PC-9 (cell line): ENCODE measurements around the gene SLC10A1. TPM values are rescaled to one million over a fixed set of nuclear protein-coding genes. Genes with fewer than 3 reads are reported as not detected.
"Not testable (repeated sequence)": the region's sequence is repeated elsewhere in the genome, so short reads cannot be mapped to it uniquely, and the experiment has no call there.

Experiments
- BruUV-seq: library from RNA; stranded (reverse); fragments of 400-500 nt; replicated peaks from 2 replicates; lab custom pipeline; 2021; lab: Mats Ljungman, UMichigan
- CTCF ChIA-PET: fragments of 300-600 bp; sonication (Branson Sonifier 250); formaldehyde crosslinking; loops from one replicate; lab custom pipeline; 2022; ENCODE audit warnings: antibody characterized with exemption; lab: Charles Lee
- POLR2A ChIA-PET: fragments of 300-600 bp; sonication (Branson Sonifier 250); formaldehyde crosslinking; loops from one replicate; lab custom pipeline; 2022; ENCODE audit warnings: antibody characterized with exemption; ENCODE audit not compliant: unreplicated experiment; lab: Charles Lee
- DNase-seq, 2 experiments: peaks; one replicate each; pipeline versions ENCODE4 v3.0.0 to v3.0.0-alpha.2; 2015 to 2022; ENCODE audit warnings: mixed read lengths in 1 of 2
- H2AFZ ChIP-seq: fragments of 200-600 bp; sonication (generic); 2 replicates; pipeline ENCODE4 v1.8.1; 2017; ENCODE audit warnings: antibody characterized with exemption
- H3F3A ChIP-seq: fragments of 200-600 bp; sonication (generic); 2 replicates; pipeline ENCODE4 v1.8.1; 2017; ENCODE audit warnings: antibody characterized with exemption, mild to moderate bottlenecking, low read depth; ENCODE audit not compliant: insufficient read depth
- H3K27ac ChIP-seq: fragments of 200-600 bp; sonication (generic); 2 replicates; pipeline ENCODE4 v1.6.1; 2016; ENCODE audit warnings: mixed run types
- H3K27me3 ChIP-seq: fragments of 200-600 bp; sonication (generic); 2 replicates; pipeline ENCODE4 v1.6.1; 2016; ENCODE audit warnings: low read depth, mixed run types; ENCODE audit not compliant: insufficient read depth
- H3K36me3 ChIP-seq: fragments of 200-600 bp; sonication (generic); 2 replicates; pipeline ENCODE4 v1.6.1; 2016; ENCODE audit warnings: low read depth, mixed run types
- H3K4me1 ChIP-seq: fragments of 200-600 bp; sonication (generic); replicated peaks from 2 replicates; pipeline ENCODE4 v1.6.1; 2016; ENCODE audit warnings: mixed run types; ENCODE audit not compliant: insufficient read depth
- H3K4me2 ChIP-seq: fragments of 200-600 bp; sonication (generic); 2 replicates; pipeline ENCODE4 v1.6.1; 2017; ENCODE audit warnings: mixed run types
- H3K4me3 ChIP-seq: fragments of 200-600 bp; sonication (generic); 2 replicates; pipeline ENCODE4 v1.6.1; 2016; ENCODE audit warnings: mixed run types
- H3K79me2 ChIP-seq: fragments of 200-600 bp; sonication (generic); 2 replicates; pipeline ENCODE4 v1.6.1; 2017; ENCODE audit warnings: low read depth, mixed run types
- H3K9me2 ChIP-seq: fragments of 200-600 bp; sonication (generic); 2 replicates; pipeline ENCODE4 v1.8.1; 2017; ENCODE audit warnings: mild to moderate bottlenecking; ENCODE audit not compliant: insufficient read depth
- H3K9me3 ChIP-seq: fragments of 200-600 bp; sonication (generic); 2 replicates; pipeline ENCODE4 v1.8.1; 2016; ENCODE audit warnings: low read depth; ENCODE audit not compliant: insufficient read depth
- H4K20me1 ChIP-seq: fragments of 200-600 bp; sonication (generic); 2 replicates; pipeline ENCODE4 v1.8.1; 2017; ENCODE audit not compliant: insufficient read depth
- EZH2 ChIP-seq: fragments of 200-600 bp; sonication (generic); IDR thresholded peaks from 2 replicates; pipeline ENCODE4 v1.8.0; 2017; ENCODE audit warnings: antibody characterized with exemption, low read depth
- intact Hi-C: fragments of 100-400 bp; cut with micrococcal nuclease; formaldehyde crosslinking; loops from one replicate; pipeline ENCODE4 v1.10.0; 2022; ENCODE audit not compliant: unreplicated experiment
- total RNA-seq: library from RNA; stranded (reverse); gene quantifications from 2 replicates; pipeline ENCODE4 v1.2.3, GENCODE V29; 2021
- TF ChIP-seq, protein P1 (sequence below): fragments of 200-600 bp; sonication (generic); conservative IDR thresholded peaks from 2 replicates; pipeline ENCODE4 v1.6.1; 2017; ENCODE audit warnings: mixed run types, antibody characterized with exemption, mild to moderate bottlenecking, moderate library complexity

Gene SLC10A1
- total RNA-seq, 1 experiment from 2014 or later: not detected

DNA sequence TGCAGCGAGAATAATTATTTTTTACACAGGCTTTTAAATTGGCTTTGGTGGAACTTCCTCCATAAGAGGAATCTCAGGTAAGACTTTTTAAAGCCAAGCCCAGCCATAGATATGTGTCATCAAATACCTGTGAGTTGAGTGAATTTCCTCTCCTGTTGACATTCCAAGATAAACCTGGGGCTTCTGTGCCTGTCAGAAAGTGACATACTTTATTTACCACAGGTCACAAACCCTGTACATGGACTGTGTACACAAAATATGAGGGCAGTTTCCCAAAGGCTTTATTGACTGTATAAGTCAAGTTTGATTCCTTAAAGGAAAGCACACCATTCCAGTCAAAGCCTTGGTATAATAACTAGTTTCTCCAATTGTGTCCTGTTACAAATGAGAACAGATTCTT, 56.0 kb downstream of the SLC10A1 start:
- H3K4me2 ChIP-seq: peak overlapping the region; percentile 15
- BruUV-seq: no TSS peak
- no peak overlapping the region for H2AFZ ChIP-seq
- ChIA-PET POLR2A (no interaction called here), CTCF (interaction anchor here (0.6 kb wide), 1 partner anchor 66 kb away, joined by 4 read pairs; no protein-coding TSS in a partner anchor)
- H4K20me1 ChIP-seq: no peaks in the 10 kb centered on the region
- peak; percentile 26 to 94 for DNase-seq
- H3K79me2 ChIP-seq: no peaks in the 10 kb centered on the region
- H3K36me3 ChIP-seq: no peaks in the 10 kb centered on the region
- H3F3A ChIP-seq: peaks cover 28% of the 10 kb centered on the region; the same call in 1 of the 2 replicates
- H3K27ac ChIP-seq: peak overlapping the region; percentile 46
- H3K4me1 ChIP-seq: peaks cover 32% of the 10 kb centered on the region
- no peaks in the 10 kb centered on the region for H3K9me2 ChIP-seq
- peaks cover 25% of the 10 kb centered on the region for H3K9me3 ChIP-seq
- TF ChIP-seq, protein P1, sequence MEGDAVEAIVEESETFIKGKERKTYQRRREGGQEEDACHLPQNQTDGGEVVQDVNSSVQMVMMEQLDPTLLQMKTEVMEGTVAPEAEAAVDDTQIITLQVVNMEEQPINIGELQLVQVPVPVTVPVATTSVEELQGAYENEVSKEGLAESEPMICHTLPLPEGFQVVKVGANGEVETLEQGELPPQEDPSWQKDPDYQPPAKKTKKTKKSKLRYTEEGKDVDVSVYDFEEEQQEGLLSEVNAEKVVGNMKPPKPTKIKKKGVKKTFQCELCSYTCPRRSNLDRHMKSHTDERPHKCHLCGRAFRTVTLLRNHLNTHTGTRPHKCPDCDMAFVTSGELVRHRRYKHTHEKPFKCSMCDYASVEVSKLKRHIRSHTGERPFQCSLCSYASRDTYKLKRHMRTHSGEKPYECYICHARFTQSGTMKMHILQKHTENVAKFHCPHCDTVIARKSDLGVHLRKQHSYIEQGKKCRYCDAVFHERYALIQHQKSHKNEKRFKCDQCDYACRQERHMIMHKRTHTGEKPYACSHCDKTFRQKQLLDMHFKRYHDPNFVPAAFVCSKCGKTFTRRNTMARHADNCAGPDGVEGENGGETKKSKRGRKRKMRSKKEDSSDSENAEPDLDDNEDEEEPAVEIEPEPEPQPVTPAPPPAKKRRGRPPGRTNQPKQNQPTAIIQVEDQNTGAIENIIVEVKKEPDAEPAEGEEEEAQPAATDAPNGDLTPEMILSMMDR: no peak
- TF ChIP-seq EZH2: no peak
- intact Hi-C loops: no loop called here
- H3K27me3 ChIP-seq: no peaks in the 10 kb centered on the region
- no peak overlapping the region for H3K4me3 ChIP-seq

DNA sequence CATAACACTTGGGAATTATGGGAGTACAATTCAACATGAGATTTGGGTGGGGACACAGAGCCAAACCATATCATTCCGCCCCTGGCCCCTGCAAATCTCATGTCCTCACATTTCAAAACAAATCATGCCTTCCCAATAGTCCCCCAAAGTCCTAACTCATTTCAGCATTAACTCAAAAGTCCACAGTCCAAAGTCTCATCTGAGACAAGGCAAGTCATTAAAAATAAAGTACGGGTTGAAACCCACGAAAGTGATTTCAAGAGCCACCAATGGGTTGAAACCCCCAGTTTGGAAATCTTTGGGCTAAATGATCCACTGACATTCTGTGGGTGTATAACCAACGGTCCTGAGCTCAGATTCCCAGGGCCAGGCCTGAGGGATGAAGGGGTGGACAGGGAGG, 60.6 kb downstream of the SLC10A1 start:
- H3K9me2 ChIP-seq, H3K4me2 ChIP-seq, H2AFZ ChIP-seq, BruUV-seq, H4K20me1 ChIP-seq, H3K4me3 ChIP-seq, H3K79me2 ChIP-seq, intact Hi-C loops, CTCF ChIA-PET, DNase-seq, H3K36me3 ChIP-seq, H3K27me3 ChIP-seq, POLR2A ChIA-PET, H3K9me3 ChIP-seq, H3K27ac ChIP-seq: not testable (repeated sequence)
- peaks cover 27% of the 10 kb centered on the region for H3K4me1 ChIP-seq
- peaks cover 24% of the 10 kb centered on the region for H3F3A ChIP-seq

DNA sequence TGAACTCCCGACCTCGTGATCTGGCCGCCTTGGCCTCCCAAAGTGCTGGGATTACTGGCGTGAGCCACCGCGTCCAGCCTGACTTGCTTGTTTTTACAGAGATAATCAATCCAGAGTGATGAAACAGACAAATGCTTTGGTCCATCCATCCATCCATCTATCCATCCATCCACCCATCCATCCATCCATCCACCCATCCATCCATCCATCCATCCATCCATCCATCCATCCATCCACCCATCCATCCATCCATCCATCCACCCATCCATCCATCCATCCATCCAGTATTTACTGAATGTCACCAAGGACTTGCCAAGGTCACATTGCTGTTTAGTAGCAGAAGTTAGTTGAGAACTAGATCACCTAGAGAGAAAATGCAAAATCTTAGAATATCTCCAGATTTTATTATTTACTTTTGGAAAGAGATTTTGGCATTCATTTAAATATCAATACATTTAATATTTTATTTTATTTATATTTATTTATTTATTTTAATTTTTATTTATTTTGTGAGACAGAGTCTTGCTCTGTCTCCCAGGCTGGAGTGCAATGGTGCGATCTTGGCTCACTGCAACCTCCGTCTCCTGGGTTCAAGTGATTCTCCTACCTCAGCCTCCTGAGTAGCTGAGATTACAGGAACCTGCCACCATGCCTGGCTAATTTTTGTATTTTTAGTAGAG, 65.0 kb downstream of the SLC10A1 start:
- intact Hi-C loops: loop anchor here (2.0 to 5.0 kb wide), 2 partner anchors 87 to 280 kb away; no protein-coding TSS in a partner anchor
- H3K79me2 ChIP-seq, H3F3A ChIP-seq, H3K27ac ChIP-seq, H3K4me1 ChIP-seq, H3K9me3 ChIP-seq, H3K4me2 ChIP-seq, BruUV-seq, POLR2A ChIA-PET, H3K27me3 ChIP-seq, CTCF ChIA-PET, H4K20me1 ChIP-seq, H2AFZ ChIP-seq, H3K36me3 ChIP-seq, H3K4me3 ChIP-seq, DNase-seq, H3K9me2 ChIP-seq: not testable (repeated sequence)

DNA sequence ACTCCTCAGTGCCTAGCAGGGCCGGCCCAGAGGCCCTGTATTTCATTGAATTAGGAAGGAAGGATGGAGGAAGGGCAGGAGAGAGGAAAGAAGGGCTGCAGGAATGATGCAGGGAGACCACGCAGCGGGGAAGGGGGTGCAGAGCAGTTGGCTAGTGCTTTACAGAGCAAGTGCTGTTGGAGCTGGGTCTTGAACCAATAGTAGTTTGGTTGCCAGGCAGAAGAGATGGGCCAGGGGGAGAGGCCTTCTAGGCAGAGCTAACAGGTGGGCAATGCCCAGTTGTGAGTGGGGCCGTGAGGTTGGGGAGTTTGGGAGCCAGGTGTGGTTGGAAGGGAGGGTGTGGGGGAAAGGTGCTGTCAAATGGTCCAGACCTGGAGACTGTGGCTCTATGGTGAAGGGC, 69.2 kb downstream of the SLC10A1 start:
- Histone ChIP-seq H3K27ac (no peak overlapping the region), H4K20me1 (no peaks in the 10 kb centered on the region), H3K79me2 (no peaks in the 10 kb centered on the region), H3K36me3 (no peaks in the 10 kb centered on the region), H3K9me3 (no peaks in the 10 kb centered on the region), H3K4me2 (no peak overlapping the region), H2AFZ (no peak overlapping the region), H3F3A (no peaks in the 10 kb centered on the region), H3K9me2 (no peaks in the 10 kb centered on the region), H3K4me1 (0 out of 2 replicates have a peak, but pooled peaks cover 3% of the 10 kb centered on the region), H3K4me3 (no peak overlapping the region), H3K27me3 (no peaks in the 10 kb centered on the region; the same call in 1 of the 2 replicates)
- no peak for TF ChIP-seq EZH2
- TF ChIP-seq, protein P1: no peak
- CTCF ChIA-PET: no interaction called here
- intact Hi-C loops: loop anchor here (1.0 to 5.0 kb wide), 3 partner anchors 125 to 486 kb away; no protein-coding TSS in a partner anchor
- DNase-seq: no peak
- BruUV-seq: no TSS peak
- POLR2A ChIA-PET: no interaction called here
